ENCODE measurements around the gene SLC48A1.
A peak's percentile ranks its signal among the peaks of the same experiment; 100 is the strongest.

SLC48A1 gene

GRCh38 chr12:47744005-47744651 is 28.9 kb upstream of the SLC48A1 start:
- DNase-seq (ENCODE audit: low read depth in 2 of 2): peak in 1 of 2 donors; percentile 41

GRCh38 chr12:47744778-47745436 is 28.1 kb upstream of the SLC48A1 start:
- DNase-seq (ENCODE audit: low read depth in 2 of 2): no peak

DNA sequence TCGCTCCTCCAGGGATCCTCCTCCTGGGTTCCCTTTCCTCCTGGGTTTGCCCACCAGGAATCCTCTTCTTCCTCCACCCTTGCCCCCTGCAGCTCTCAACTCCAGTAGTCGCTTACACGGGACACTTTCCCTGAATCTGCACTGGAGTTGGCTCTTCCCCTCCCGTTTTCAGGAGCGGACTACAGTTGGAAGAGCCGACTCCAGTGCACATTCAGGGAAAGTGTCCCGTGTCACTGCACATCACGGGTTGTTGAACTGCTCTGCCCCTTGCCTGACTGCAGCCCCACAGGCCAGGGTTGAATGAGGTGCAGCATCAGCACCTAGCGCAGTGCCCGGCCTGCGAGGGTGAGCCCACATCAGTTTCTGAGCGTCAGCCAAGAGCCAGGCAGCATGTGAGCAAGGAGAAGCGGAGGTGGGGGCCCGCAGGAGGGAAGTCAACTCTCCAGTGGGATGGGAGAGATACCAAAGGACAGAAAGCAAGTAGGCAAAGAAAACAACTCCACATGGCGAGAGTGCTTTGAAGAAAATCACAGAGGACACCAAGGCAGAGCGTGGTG is 27.5 kb upstream of the SLC48A1 start:
- no peak for DNase-seq (ENCODE audit: low read depth in 2 of 2)

- DNase-seq (ENCODE audit: low read depth in 2 of 2): no peak
Measured at GRCh38 chr12:47746073-47746472, 27.0 kb upstream of the SLC48A1 start.

GRCh38 chr12:47746523-47746922 is 26.5 kb upstream of the SLC48A1 start:
- no peak for DNase-seq (ENCODE audit: low read depth in 2 of 2)

- DNase-seq (ENCODE audit: low read depth in 2 of 2): no peak
Measured at GRCh38 chr12:47747126-47747525, 25.9 kb upstream of the SLC48A1 start.

DNA sequence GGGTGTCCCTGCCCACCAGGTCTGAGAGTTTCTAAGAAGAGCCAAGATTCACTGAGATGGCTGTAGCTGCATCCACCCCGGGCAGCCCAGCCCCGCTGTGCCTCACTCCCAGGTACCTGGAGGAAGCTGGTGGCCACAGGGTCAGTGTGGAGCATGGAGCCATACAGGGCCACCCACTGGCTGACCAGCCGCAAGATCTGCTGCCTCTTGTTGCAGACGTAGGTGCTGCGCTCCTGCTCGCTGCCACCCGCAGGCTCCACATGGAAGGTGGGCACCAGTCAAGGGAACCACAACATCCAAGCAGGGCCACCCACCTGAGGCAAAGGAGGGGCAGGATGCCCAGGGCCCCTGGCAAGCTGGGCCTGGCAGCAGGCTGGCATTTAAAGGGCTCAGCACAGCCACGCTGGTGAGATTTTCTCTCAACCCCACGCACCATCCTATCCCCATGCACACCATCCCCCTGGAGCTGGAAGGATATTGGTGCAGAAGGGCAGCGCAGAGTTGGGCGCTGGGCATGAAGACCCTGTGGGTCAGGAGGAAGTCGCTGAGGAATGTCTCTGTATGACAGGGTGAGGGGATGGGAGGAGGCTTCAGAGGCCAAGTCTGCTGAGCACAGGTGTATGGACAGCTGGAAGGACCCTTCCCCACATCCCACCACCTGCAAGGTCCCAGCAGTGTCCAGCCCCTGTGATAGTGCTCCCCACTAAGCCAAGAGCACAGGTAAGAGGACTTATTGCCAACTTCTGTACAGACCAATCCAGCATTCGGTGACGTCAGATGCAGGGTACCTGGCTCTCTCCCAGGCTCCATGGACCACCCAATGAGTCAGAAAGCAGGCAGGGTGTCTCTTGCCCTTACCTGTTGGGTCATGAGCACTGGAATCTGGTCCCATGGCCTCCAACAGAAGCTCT is 25.2 kb upstream of the SLC48A1 start:
- DNase-seq (ENCODE audit: low read depth in 2 of 2): no peak

- DNase-seq (ENCODE audit: low read depth in 2 of 2): no peak
Measured at GRCh38 chr12:47748507-47748828, 24.6 kb upstream of the SLC48A1 start.

GRCh38 chr12:47748899-47749298 is 24.1 kb upstream of the SLC48A1 start:
- no peak for DNase-seq (ENCODE audit: low read depth in 2 of 2)

DNA sequence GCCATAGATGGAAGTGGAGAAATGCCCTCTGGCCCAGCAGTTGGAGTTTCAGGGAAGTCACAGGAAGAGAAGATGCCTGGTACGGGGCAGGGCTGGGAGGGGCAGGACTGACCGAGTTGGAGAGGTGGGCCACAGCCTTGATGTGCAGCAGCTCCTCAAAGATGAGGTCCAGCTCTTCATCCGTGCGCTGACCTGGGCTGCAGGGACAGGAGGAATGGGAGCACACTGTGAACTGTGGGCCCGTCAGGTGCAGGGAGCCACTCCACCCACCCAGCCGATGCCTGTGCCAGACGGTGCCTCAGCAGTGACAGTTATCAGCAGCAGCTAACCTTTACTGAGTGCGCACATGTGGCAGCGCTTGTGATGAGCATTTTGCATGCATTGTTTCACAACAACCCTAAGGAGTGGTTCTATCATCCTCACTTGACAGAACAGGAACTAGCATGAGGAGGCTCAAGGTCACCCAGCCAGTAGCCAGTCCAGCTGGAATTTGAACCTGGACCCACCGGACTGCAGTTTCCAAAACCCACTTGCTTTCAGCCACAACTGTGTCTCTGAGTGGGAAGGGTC is 22.7 kb upstream of the SLC48A1 start:
- DNase-seq (ENCODE audit: low read depth in 2 of 2): no peak

GRCh38 chr12:47750916-47751470 is 22.0 kb upstream of the SLC48A1 start:
- DNase-seq (ENCODE audit: low read depth in 2 of 2): no peak

DNA sequence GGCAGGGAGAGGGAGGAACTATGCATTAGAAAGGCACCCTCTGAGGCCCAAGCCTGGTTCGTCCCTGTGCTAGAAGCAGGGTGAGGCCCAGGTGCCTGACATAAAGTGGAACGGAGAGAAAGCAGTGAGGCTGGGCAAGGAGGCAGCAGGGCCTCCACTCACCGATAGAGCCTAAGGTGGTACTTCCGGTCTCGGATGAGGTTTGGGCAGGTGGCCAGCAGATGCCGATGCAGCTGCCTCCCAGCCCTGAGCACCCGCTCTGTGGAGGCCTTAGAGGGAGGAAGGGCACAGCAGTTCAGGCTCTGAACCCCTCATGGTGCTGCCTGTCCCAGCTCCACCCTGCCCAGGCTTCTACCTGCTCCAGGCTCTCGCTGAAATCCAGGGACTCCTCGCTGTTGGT is 21.5 kb upstream of the SLC48A1 start:
- DNase-seq (ENCODE audit: low read depth in 2 of 2): no peak

GRCh38 chr12:47752121-47752520 is 20.9 kb upstream of the SLC48A1 start:
- no peak for DNase-seq (ENCODE audit: low read depth in 2 of 2)

GRCh38 chr12:47752552-47752951 is 20.5 kb upstream of the SLC48A1 start:
- DNase-seq (ENCODE audit: low read depth in 2 of 2): no peak

DNA sequence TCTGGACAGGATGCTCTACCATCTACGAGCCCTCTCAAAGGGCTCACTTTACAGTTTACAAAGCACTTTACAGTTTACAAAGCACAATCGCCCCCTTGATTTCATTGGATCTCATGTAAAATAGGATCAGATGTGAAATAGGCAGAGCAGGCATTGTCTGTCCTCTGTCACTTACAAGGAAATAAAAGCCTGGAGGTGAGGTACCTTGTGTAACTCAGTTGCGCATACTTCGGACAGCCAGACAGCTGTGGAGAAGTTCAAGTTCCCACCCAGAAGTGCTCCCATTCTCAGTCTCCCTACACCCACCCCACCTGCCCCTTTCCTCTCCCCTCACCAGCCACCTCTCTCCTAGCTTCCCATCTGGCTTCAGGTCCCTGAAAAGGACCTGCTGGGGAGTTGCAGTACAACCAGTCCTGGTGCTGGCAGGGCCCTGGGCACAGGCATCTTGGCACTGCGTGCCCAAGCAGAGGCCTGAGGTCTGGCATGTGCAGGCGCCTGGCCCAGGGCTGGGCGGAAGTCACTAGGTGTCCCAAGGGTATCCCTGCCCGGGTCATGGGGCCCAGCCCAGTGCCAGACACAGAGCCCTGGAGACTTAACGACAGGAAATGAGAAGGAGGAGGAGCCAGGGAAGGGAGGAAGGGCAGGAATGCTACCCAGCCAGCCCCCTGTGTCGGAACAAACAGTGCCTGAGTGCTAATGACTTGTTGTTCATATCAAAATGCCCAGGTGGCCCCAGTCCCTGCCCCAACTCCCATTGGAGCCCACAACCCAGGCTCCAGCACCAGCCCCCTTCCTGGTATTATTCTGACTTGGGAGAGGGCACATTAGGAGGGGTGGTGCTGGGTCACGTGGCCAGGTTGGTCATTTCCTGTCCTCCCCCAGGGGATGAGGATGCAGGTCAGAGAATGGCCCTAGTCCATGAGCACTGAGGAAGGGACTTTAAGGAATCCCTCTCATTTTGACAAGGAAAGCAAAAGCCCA is 19.7 kb upstream of the SLC48A1 start:
- DNase-seq (ENCODE audit: low read depth in 2 of 2): no peak

- DNase-seq (ENCODE audit: low read depth in 2 of 2): no peak
Measured at GRCh38 chr12:47754126-47754525, 18.9 kb upstream of the SLC48A1 start.

DNA sequence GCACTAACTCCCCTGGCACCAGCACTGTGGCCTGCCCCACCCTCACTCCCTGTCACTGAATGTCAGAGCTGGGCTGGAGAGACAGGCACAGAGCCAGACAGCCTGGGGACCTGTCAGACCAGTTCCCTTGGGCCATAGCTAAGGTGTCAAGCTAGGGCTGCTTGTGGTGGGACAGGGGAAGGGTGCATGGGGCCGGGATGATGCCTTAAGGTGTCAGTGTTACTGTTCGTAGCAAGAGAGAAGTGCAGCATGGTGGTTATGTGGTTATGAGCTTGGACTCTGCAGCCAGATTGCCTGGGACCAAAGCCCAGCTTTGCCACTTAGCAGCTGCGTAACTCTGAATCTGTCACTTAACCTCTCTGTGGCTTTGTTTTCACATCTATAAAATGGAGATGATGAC is 18.2 kb upstream of the SLC48A1 start:
- no peak for DNase-seq (ENCODE audit: low read depth in 2 of 2)

DNA sequence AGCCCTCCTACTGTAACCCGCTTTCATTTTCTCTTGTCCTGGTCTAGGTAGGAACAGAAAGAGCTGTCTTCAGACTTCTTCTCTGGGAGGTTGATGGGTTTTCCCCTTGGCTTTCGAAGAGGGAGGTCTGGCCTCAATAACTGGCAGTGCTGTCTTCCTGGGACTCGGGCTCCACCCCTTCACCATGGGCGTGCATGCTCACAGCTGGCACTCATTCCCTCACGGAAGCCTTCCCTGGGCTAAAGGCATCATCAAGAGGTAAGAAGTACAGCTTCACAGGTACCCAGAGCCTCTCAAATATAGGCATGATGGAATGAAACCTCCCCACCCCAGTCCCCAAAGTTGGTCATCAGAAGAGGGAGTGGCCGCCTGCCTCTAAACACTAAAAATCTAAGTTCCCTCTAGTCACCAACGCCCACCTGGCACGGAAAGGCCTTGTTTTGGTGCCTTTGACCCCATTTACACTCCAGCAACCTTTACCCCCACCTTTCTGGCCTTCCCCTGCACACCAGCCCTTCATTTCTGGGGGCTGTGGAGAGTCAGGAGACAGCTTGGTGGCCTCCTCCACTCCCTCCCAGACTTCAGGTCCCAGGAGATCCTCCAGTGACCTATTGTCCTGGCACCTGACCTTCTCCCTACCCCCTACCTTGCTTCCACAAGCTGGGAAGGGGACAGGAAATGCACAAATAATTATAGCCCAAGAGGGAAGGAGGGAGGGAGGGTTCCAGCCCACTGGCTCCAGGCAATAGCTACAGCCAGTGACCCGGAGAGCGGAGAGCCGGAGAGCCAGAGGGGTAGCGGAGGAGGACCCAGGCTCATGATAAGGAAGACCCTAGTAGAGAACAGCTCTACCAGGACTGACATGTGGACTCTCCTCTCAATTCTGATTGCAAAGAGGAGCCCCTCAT is 17.1 kb upstream of the SLC48A1 start:
- no peak for DNase-seq (ENCODE audit: low read depth in 2 of 2)

DNA sequence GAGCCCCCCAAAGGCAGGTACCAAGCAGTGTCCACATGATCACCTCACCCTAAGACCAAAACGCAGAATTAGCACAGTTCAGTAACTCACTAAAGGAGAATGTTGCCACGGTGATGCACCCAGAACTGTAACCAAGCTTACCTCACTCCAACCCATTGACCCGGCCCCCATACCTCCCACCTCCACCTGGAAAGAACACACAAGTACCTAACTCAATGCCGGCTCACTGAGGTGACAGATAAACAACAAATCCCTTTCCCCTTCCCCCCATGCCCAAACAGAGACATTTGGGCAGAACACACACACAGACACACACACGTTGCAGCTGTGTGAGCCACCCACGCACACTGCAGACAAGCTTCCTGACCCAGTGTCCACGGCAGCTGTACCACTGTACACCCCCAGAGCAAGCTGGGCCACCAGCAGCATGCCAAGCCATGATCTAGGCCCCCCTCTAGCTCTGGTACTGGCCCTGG is 15.6 kb upstream of the SLC48A1 start:
- DNase-seq (ENCODE audit: low read depth in 2 of 2): no peak

Data from stimulated activated CD4-positive, alpha-beta T cell treated with anti-CD3 and anti-CD28 coated beads, Interleukin-15, amount 100 ng/mL, for 48 hours (primary cell).